A549 treated with AZD9567 at 1 μM for 4 hours (cell line): Measurements from ENCODE around the gene PAPSS2. TPM values are rescaled to one million over a fixed set of nuclear protein-coding genes. Genes with fewer than 3 reads are reported as not detected.

ENCODE experiments used
- total RNA-seq: library from RNA; stranded (reverse); fragments of 200-300 nt; extraction: Qiagen RNA extraction; gene quantifications from 5 replicates; pipeline ENCODE4 v1.2.3, GENCODE V29; 2022; ENCODE audit not compliant: insufficient read depth

PAPSS2 gene
- total RNA-seq, result 17.6 to 23.8 TPM (median 20.6 TPM) in 5 replicates

GRCh38 chr10:87659571-87660483 lies at the start of gene PAPSS2:
Gene PAPSS2 (plus strand): TSS chr10:87659878. CDS start chr10:87659982, 104 bp downstream.

Other genes with a start within 250 kb of the PAPSS2 start
- gene MINPP1, start 155.0 kb upstream of the PAPSS2 start, total RNA-seq, result 20.7 to 30.0 TPM (median 27.7 TPM) in 5 replicates
- 33.9 to 61.2 TPM (median 46.6 TPM) in 5 replicates for gene ATAD1, start 158.3 kb downstream of the PAPSS2 start, total RNA-seq
- 0.41 to 0.59 TPM (median 0.45 TPM) in 4 of 5 replicates, not detected in the other for gene KLLN, start 203.7 kb downstream of the PAPSS2 start, total RNA-seq
- 37.8 to 55.5 TPM (median 40.2 TPM) in 5 replicates for gene PTEN, start 203.7 kb downstream of the PAPSS2 start, total RNA-seq